Activated CD4-positive, alpha-beta T cell treated with anti-CD3 and anti-CD28 coated beads, Interleukin-2, amount 50 U/mL, for 24 hours (primary cell): ENCODE measurements around the gene ABLIM2.

Source experiments
- DNase-seq, 2 donors: peaks; one replicate each; pipeline ENCODE4 v3.0.0-alpha.2; 2020; ENCODE audit warnings: low read depth in 1 of 2, low spot score in 1 of 2

ABLIM2 gene

GRCh38 chr4:8073206-8073863, 85.3 kb downstream of the ABLIM2 start:
- no peak for DNase-seq

DNA sequence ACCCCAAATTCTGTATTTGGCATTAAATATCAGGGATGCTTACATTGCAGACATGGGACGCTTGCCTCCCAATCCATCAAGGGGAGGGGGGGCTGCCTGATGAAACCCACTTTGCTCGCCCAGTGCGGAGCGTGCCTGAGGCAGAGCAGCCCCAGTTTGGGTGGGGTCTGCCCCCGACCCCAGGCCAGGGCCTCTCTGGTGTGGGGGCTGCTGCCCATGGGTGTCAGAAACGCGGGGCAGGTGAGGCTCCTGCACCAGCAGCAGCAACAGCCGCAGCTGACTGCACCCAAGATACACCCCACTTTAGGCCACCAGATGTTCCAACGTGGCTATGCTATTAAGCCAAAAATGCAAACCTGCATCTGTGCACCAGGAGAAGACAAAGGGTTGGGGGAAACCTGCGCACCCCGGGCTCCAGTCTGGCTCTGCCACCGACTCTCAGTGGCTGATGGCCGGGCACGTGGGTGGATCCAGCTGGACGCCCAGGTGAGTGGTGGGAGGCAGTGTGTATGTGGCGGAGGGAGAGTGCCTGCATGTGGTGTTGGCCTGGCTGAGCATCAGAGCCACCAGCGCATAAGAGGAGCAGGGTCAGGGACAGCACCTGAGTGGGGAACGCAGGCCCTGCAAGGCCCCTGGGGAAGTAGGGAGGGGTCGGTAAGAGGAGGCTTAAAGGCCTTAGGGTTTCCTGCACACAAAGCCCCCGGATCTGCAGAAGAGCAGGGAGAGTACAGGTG, 86.2 kb downstream of the ABLIM2 start:
- no peak for DNase-seq

DNA sequence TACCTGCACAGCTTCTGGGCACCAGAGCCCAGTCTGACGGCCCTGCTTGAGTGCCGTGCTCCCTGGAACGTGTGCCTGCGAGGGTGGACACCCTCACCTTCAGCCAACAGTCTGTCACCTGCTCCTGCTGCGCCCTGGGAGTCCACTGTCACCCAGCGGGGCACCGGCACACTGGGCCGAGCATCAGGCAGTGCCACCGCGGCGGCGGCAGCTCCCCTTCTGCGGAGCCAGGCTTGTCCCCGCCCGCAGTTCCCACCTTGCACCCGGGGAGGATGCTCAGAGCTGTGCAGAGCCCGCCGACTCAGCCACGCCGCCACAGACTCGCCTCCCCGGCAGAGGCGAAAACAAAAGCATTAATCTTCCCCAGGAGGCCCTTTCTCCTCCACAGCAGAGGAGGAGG, 86.8 kb downstream of the ABLIM2 start:
- DNase-seq: no peak

GRCh38 chr4:8070736-8071718, 87.6 kb downstream of the ABLIM2 start:
- DNase-seq: no peak

DNA sequence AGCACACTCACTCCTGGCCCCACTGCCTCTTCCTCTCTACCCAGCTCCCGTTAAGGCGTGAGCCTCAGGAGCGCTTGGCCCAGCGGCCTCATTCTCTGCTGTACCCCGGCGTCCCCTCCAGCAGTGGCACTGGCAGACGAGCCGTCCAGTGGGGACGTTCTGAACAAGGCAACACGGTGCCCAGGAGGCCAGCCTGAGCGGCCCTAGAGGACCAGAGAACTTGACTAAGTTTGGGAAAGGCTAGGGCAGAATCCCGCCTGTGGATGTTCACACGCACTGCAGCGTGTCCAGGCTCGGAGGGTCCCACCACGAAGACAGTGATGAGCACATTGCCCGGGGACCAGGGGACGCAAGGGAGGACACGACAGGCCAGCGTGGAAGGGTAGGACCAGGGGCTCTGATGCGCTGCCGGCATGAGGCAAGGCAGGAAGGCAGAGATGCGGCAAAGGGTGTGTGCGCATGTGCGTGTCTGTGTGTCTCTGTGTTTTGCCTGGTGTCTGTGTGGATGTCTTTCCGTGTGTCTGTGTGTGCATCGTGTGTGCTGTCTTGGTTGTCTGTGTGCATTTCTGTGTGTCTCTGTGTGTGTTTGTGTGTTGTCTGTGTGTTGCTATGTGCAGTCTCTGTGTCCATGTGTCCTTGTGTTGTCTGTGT, 89.4 kb downstream of the ABLIM2 start:
- DNase-seq: no peak

DNA sequence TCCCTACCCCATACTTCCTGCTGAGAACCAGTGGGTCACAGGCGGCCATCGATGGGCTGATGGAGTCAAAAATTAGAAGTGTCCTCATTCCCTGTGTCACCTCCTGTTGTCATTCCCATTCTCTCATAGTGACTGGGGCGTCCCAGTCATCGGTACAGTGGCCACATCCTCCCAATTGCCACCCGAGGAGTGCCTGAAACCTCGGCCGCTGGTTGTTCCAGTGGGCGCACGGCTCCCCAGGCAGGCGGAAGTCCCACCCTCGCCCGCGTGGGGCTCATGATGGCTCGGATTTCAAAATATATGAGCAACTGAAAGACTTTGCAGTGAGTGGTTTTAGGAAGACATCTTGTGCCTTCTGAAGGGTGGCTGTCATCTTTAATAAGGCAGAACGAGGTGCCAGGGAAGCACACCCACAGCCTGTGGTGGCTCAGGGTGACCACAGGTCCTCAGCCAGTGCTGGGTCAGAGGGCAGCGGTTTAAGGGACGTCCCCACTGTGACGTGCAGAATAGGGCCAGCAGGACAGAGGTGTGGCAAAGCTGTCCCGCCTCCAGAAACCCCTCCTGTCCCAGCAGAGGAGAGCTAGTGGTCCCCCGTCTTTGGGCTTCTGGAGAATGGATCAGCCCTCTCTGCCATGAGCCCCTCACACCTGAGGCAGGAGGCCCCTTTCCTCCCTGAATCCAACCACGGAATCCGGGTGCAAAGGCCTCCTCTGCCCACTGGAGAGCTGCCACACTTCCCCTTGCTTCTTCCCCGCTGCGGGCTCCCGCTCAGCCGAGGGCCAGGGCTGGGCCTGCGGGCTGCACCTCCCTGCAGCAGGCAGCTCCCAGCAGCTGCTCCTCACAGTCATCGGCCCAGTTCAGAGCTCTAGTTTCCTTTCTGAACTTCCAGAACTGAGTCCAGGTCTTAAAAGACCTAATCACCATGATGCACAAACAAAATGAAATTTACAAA, 90.4 kb downstream of the ABLIM2 start:
- no peak for DNase-seq

GRCh38 chr4:8067274-8067936, 91.2 kb downstream of the ABLIM2 start:
- DNase-seq: no peak

DNA sequence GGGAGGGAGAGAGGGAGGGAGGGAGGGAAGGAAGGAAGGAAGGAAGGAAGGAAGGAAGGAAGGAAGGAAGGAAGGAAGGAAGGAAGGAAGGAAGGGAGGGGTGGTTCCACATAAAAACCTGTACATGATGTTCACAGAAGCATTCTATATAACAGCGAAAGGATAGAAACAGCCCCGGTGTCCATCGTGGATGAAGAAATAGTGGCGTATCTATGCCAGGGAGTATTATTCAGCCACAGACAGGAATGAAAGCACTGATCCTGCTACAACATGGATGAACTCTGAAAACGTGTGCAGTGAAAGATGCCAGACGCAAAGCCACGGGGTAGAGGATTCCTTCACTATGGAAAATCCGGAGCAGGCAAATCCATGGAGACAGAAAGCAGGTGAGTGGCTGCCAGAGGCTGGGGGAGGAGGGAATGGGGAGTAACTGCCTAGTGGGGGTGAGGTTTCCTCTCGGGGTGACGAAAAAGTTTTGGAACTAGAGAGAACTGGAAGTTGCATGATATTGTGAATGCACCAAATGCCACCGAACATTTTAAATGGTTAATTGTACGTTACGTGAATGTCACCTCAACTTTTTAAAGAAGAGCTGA, 92.2 kb downstream of the ABLIM2 start:
- no peak for DNase-seq

- DNase-seq: no peak
Measured at GRCh38 chr4:8063974-8064563, 94.5 kb downstream of the ABLIM2 start.

GRCh38 chr4:8061573-8061972, 97.0 kb downstream of the ABLIM2 start:
- DNase-seq: no peak

- no peak for DNase-seq
Measured at GRCh38 chr4:8061145-8061544, 97.5 kb downstream of the ABLIM2 start.

GRCh38 chr4:8060632-8061031, 98.0 kb downstream of the ABLIM2 start:
- no peak for DNase-seq

GRCh38 chr4:8058031-8058479, 100.6 kb downstream of the ABLIM2 start:
- no peak for DNase-seq

- DNase-seq: no peak
Measured at GRCh38 chr4:8055206-8055605, 103.4 kb downstream of the ABLIM2 start.

- no peak for DNase-seq
Measured at GRCh38 chr4:8053688-8054449, 104.7 kb downstream of the ABLIM2 start.

DNA sequence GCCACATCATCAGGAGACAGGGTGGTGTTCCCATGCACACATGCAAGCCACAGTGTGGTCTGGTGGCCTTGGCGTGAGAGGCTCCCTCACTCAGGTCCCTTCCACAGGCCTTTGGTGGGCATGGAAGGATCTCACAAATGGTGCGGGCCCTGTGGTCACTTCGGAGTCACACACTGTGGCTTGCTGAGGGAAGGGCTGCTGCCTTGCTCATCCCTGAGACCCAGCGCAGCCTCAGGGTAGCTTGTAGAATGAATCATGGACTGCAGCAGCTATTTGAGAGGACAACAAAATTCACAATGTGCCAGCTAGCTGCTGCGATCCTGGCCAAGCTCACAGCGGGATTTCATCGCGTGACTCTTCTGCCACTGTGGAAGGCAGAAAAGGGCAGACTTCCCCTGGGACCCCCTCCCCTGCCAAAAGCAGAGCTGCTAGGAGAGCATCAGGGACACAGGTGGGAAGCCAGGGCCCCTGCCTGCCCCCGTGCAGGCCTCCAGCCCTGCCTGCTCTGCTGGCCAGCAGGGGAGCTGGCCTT, 106.4 kb downstream of the ABLIM2 start:
- DNase-seq: no peak

GRCh38 chr4:8051644-8052043, 107.0 kb downstream of the ABLIM2 start:
- DNase-seq: no peak
